HG03045 (cell line): ENCODE data around the gene STYK1.
"Not testable (repeated sequence)": the region's sequence is repeated elsewhere in the genome, so short reads cannot be mapped to it uniquely, and the experiment has no call there.

Experiments
- ATAC-seq: cut with Tn5 transposase; IDR thresholded peaks from one replicate; pipeline ENCODE4 v1.9.1; 2021; ENCODE audit warnings: mild to moderate bottlenecking, moderate library complexity; ENCODE audit not compliant: unreplicated experiment

Gene STYK1

DNA sequence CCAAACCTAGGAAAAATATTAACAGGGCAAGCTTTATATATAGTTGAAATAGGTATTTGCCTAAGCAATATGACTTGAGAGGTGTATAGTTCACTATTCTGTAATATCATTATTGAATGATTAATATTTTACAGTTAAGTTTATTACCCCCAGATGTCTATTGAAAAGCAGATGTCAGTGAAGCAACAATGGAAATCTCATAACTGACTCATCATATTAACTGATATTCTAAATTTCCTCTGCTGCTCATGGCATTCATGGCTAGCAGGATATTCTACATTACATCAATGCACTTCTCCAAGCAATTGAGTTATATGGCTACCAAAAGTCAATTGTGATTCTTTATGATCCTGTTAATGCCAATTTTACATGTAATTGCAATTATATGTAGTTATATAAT, 50.7 kb downstream of the STYK1 start:
- ATAC-seq, result no peak

DNA sequence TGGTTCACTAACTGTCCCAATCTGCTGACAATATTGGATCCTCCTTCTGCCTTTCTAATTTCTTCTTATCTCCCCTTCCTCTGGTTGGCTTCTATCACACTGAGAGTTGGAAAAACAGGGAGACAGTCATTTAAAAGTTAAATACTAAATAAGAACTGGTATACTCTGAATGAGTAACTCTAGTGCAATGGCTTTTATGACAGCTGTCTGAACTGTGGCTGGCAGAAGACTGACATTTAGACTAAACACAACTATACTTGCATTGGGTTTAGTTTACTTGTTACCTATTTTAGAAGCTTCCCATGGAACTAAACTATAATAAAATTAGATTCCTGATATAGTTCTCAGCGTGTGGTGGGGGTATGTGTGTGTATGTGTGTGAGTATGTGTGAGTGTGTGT, 52.6 kb downstream of the STYK1 start:
- ATAC-seq, result no peak

- ATAC-seq, result no peak
Measured at GRCh38 chr12:10620078-10620779, 53.6 kb downstream of the STYK1 start.

GRCh38 chr12:10618338-10618987, 55.4 kb downstream of the STYK1 start:
- ATAC-seq, result no peak

DNA sequence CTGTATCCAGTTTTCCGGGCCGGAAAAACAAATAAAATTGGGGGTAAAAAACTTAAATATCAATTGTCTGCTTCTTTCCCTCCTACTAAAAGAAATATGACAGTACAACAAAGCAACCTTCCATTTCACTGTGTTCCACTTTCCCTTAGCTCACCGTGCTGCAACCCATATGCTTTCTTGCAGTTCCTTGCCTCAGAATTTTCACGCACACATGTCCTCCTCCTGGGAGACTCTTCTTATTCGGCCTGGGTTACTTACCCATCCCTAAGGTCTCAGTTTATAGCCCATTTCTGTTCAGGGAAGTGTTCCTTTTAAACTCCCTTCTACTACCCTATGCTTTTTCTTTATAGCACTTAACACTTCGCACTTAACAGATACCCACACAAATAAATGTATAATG, 56.0 kb downstream of the STYK1 start:
- no peak for ATAC-seq

DNA sequence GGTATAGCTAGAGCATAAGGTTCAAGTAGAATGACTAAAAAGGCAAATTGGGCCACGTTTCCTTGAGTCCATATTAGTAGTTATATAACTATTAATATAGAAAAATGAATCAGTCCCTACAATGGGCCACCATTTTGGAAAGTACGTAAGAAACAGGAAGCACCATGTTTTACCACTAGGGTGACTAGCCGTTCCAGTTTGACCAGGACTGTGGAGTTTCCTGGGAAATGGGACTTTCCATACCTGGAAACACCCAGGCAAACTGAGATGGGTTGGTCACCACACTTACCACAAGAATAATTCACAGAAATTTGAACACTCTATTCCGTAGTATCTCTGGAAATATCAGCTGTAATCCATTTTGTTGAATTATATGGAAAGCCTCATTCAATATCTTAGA, 58.3 kb downstream of the STYK1 start:
- ATAC-seq, result no peak

GRCh38 chr12:10614056-10614370, 59.8 kb downstream of the STYK1 start:
- peak; percentile 6 for ATAC-seq

GRCh38 chr12:10613349-10614055, 60.4 kb downstream of the STYK1 start, which contains the start of gene MAGOHB:
MAGOHB (minus strand) TSS chr12:10613609; CDS start chr12:10613532, 77 bp downstream.
- peak; percentile 95 for ATAC-seq

- peak; percentile 8 for ATAC-seq
Measured at GRCh38 chr12:10612984-10613348, 60.9 kb downstream of the STYK1 start.

GRCh38 chr12:10612110-10612509, 61.7 kb downstream of the STYK1 start:
- ATAC-seq, result no peak

- not testable (repeated sequence) for ATAC-seq
Measured at GRCh38 chr12:10611258-10611657, 62.6 kb downstream of the STYK1 start.

GRCh38 chr12:10610188-10610587, 63.7 kb downstream of the STYK1 start:
- ATAC-seq, result no peak

DNA sequence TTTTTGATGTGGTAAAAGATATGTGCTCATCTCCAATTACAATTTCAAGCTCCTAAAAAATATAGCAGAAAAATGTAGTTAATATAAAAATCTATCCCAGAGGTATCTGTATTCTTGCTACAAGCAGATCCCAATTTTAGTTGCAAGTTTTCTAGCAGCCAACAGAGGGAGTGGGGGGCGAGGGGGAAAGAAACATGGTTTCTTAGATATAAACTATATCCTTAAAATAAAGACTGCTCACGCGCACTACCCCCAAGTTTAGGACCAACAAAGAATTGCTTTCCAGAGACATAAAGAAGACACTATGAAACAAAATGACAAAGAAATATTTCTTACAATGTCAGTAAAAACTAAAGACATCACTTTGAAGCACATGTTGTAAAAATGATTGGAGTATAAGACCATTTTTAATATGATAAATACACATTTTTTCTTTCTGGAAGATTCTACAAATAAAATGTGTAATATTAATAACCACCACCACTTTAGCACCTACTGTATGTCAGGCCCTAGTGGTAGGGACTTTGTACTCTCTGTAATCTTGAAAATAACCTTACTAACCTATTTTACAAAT, 65.9 kb downstream of the STYK1 start:
- no peak for ATAC-seq

- ATAC-seq, result no peak
Measured at GRCh38 chr12:10601860-10602259, 72.0 kb downstream of the STYK1 start.

GRCh38 chr12:10600988-10601387, 72.9 kb downstream of the STYK1 start:
- ATAC-seq, result no peak

- no peak for ATAC-seq
Measured at GRCh38 chr12:10595881-10596280, 78.0 kb downstream of the STYK1 start.

DNA sequence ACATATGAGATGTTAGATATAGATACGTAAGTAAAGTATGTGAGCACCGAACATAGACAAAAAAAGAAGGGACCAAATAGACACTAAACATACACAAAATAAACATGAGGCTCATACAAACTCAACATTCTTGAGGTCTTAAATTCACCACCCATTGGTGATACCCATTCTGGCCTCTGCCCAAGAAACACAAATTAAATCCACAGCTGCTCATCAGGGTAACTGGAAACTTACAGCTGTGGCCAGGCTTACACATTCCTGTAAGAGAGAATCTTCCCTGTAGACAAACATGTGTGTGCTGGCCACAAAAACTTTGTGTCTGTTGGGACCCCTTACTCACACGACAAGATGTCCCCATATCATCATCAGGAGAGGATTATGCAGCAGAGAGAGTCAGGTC, 82.9 kb downstream of the STYK1 start:
- no peak for ATAC-seq

DNA sequence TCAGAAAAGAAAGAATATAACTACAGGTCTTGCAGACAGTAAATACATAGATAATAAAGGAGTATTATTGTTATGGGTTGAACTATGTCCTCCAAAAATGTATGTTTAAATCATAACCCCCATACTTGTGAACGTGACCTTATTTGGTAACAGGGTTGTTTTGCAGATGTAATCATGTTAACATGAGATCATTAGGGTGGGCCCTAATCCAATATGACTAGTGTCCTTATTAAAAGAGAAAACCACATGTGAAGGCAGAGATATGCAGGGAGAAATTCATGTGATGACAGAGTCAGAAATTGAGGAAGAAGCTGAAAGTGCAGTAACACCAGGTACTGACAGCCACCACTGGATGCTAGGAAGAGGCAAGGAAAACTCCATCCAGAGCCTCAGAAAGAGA, 89.4 kb downstream of the STYK1 start:
- no peak for ATAC-seq

DNA sequence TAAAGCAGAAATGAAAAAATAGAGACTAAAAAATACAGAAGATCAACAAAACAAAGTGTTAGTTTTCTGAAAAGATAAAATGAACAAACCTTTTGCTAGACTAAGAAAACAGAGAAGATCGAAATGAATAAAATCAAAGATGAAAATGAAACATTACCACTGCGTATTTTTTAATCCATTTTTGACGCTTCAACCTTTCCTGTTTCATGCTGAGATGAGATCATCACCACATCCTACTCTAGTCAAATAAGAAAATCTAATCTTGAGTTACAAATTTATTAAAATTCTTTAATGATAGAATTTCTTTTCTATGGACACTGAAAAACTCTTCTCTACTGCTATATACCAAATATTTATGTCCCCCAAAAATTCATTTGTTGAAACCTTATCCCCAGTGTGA, 91.1 kb downstream of the STYK1 start:
- ATAC-seq, result no peak

GRCh38 chr12:10582133-10582532, 91.7 kb downstream of the STYK1 start:
- ATAC-seq, result not testable (repeated sequence)

GRCh38 chr12:10574307-10574706, 99.5 kb downstream of the STYK1 start:
- ATAC-seq, result no peak

- ATAC-seq, result not testable (repeated sequence)
Measured at GRCh38 chr12:10572021-10572490, 101.8 kb downstream of the STYK1 start.
